ENCODE measurements around the gene TMEM242. TPM values are rescaled to one million over a fixed set of nuclear protein-coding genes. Genes with fewer than 3 reads are reported as not detected.
A peak's percentile ranks its signal among the peaks of the same experiment; 100 is the strongest.

The TMEM242 gene
- total and polyA plus RNA-seq, 2 of the 13 experiments (the other 11 are each of a cell fraction or from before 2014, with no cell fraction given): 5.6 to 11.1 TPM

- no peak for TF ChIP-seq TRAFD1 (CRISPR knock-in tag; IDR thresholded peaks at IDR 0.05; ENCODE audit: borderline replicate concordance)
- no peak for TF ChIP-seq HCFC1 (IDR thresholded peaks at IDR 0.05; ENCODE audit: low read depth, low read length)
- peak; percentile 39; the same call in 1 of the 2 replicates for TF ChIP-seq ZNF232 (CRISPR knock-in tag; IDR thresholded peaks at IDR 0.05; ENCODE audit: borderline replicate concordance)
- TF ChIP-seq, protein P1, sequence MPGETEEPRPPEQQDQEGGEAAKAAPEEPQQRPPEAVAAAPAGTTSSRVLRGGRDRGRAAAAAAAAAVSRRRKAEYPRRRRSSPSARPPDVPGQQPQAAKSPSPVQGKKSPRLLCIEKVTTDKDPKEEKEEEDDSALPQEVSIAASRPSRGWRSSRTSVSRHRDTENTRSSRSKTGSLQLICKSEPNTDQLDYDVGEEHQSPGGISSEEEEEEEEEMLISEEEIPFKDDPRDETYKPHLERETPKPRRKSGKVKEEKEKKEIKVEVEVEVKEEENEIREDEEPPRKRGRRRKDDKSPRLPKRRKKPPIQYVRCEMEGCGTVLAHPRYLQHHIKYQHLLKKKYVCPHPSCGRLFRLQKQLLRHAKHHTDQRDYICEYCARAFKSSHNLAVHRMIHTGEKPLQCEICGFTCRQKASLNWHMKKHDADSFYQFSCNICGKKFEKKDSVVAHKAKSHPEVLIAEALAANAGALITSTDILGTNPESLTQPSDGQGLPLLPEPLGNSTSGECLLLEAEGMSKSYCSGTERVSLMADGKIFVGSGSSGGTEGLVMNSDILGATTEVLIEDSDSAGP (CRISPR knock-in tag; IDR thresholded peaks at IDR 0.05; ENCODE audit: borderline replicate concordance): no peak
- no peak for TF ChIP-seq CHD2 (IDR thresholded peaks at IDR 0.05; ENCODE audit: low read depth, low read length)
- no peak for TF ChIP-seq RXRA (CRISPR knock-in tag; IDR thresholded peaks at IDR 0.05)
- TF ChIP-seq CC2D1A (CRISPR knock-in tag; IDR thresholded peaks at IDR 0.05): no peak
- no peak for TF ChIP-seq NCOR1 (IDR thresholded peaks at IDR 0.05; ENCODE audit: borderline replicate concordance, low read length)
- no peak for TF ChIP-seq ZNF543 (CRISPR knock-in tag; IDR thresholded peaks at IDR 0.05)
- no peak for TF ChIP-seq FOXM1 (CRISPR knock-in tag; IDR thresholded peaks at IDR 0.05)
- TF ChIP-seq SOX13 (IDR thresholded peaks at IDR 0.05): no peak
- TF ChIP-seq SOX13 (CRISPR knock-in tag; conservative IDR thresholded peaks at IDR 0.05 in 1 of 2, IDR thresholded peaks at IDR 0.05 in 1 of 2): no peak
- TF ChIP-seq, protein P2, sequence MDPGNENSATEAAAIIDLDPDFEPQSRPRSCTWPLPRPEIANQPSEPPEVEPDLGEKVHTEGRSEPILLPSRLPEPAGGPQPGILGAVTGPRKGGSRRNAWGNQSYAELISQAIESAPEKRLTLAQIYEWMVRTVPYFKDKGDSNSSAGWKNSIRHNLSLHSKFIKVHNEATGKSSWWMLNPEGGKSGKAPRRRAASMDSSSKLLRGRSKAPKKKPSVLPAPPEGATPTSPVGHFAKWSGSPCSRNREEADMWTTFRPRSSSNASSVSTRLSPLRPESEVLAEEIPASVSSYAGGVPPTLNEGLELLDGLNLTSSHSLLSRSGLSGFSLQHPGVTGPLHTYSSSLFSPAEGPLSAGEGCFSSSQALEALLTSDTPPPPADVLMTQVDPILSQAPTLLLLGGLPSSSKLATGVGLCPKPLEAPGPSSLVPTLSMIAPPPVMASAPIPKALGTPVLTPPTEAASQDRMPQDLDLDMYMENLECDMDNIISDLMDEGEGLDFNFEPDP (CRISPR knock-in tag; conservative IDR thresholded peaks at IDR 0.05): no peak
- no peak for TF ChIP-seq CHD4 (IDR thresholded peaks at IDR 0.05; ENCODE audit: borderline replicate concordance, low read length)
- 0 out of 2 replicates have a peak, but pooled peaks have one; percentile 26 for TF ChIP-seq ZGPAT (CRISPR knock-in tag; IDR thresholded peaks at IDR 0.05)
- TF ChIP-seq ZBTB20 (CRISPR knock-in tag; IDR thresholded peaks at IDR 0.05; ENCODE audit: borderline replicate concordance, low read depth): no peak
- TF ChIP-seq MTA3 (CRISPR knock-in tag; IDR thresholded peaks at IDR 0.05): no peak
- TF ChIP-seq KMT2A (CRISPR knock-in tag; IDR thresholded peaks at IDR 0.05): no peak
- TF ChIP-seq MXI1 (IDR thresholded peaks at IDR 0.05; ENCODE audit: borderline replicate concordance, low read depth, low read length): no peak
- no peak for TF ChIP-seq SRSF1 (optimal IDR thresholded peaks at IDR 0.05; ENCODE audit: low read depth, low read length)
- no peak for TF ChIP-seq NR1H2 (CRISPR knock-in tag; IDR thresholded peaks at IDR 0.05; ENCODE audit: borderline replicate concordance, low read depth)
Observed at GRCh38 chr6:157272866-157273755, 50.2 kb downstream of the TMEM242 start (continued).
